Measurements from ENCODE around the gene TMEM60.
"Not testable (repeated sequence)": the region's sequence is repeated elsewhere in the genome, so short reads cannot be mapped to it uniquely, and the experiment has no call there.

TMEM60 gene

DNA sequence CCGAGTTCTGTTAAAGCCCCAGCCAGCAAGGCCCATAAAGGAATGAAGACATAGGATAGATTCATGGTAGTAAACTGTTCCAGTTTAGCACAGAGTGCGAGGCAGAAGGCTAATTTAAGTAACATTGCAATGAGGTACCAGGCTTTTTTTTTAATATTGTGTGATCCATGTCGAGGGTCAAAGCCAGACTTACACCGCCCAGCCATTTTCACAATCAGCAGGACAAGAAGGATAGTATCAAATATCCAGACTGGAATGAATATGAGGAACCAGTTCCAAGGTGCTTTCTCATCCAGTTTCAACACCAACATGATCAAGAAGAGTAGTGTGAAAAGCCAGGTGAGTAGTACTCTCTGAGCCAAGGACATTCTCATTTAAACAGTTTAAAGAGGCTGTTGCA, 4.2 kb downstream of the TMEM60 start:
- Histone ChIP-seq H3K4me3 (replicated peaks; ENCODE audit: low read depth, low read length) (no peak overlapping the region), H3K27me3 (replicated peaks; ENCODE audit: control insufficient read depth, insufficient read depth, low read length) (no peaks in the 10 kb centered on the region), H3K36me3 (ENCODE audit: control insufficient read depth, insufficient read depth, low read length) (no peaks in the 10 kb centered on the region)
- TF ChIP-seq, protein P1, sequence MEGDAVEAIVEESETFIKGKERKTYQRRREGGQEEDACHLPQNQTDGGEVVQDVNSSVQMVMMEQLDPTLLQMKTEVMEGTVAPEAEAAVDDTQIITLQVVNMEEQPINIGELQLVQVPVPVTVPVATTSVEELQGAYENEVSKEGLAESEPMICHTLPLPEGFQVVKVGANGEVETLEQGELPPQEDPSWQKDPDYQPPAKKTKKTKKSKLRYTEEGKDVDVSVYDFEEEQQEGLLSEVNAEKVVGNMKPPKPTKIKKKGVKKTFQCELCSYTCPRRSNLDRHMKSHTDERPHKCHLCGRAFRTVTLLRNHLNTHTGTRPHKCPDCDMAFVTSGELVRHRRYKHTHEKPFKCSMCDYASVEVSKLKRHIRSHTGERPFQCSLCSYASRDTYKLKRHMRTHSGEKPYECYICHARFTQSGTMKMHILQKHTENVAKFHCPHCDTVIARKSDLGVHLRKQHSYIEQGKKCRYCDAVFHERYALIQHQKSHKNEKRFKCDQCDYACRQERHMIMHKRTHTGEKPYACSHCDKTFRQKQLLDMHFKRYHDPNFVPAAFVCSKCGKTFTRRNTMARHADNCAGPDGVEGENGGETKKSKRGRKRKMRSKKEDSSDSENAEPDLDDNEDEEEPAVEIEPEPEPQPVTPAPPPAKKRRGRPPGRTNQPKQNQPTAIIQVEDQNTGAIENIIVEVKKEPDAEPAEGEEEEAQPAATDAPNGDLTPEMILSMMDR (IDR thresholded peaks at IDR 0.05; ENCODE audit: insufficient read depth, low read length, poor library complexity, severe bottlenecking): no peak
- no peak for DNase-seq (ENCODE audit: extremely low read depth, insufficient read length)

DNA sequence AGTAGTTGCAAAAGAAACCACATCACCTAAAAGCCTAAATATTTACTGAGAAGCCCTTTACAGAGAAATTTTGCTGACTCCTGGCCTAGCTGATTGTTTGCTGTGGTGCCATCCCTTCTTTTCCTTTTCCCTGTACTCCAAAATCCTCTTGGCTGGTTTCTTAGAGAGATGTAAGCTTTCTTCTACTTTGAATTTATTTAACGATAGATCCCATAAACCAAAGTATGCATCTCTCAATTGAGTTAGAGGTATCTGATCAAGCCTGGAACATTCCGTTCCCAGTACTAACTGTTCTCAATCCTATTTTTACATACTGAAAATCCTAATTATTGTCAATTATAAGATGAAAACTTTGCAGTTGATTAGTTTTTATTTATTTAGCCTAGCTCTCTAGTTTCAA, 6.3 kb downstream of the TMEM60 start:
- H3K27me3 ChIP-seq (replicated peaks; ENCODE audit: control insufficient read depth, insufficient read depth, low read length): no peaks in the 10 kb centered on the region
- H3K4me3 ChIP-seq (replicated peaks; ENCODE audit: low read depth, low read length): no peak overlapping the region
- DNase-seq (ENCODE audit: extremely low read depth, insufficient read length): no peak
- TF ChIP-seq, protein P1 (IDR thresholded peaks at IDR 0.05; ENCODE audit: insufficient read depth, low read length, poor library complexity, severe bottlenecking): no peak
- no peaks in the 10 kb centered on the region for H3K36me3 ChIP-seq (ENCODE audit: control insufficient read depth, insufficient read depth, low read length)

DNA sequence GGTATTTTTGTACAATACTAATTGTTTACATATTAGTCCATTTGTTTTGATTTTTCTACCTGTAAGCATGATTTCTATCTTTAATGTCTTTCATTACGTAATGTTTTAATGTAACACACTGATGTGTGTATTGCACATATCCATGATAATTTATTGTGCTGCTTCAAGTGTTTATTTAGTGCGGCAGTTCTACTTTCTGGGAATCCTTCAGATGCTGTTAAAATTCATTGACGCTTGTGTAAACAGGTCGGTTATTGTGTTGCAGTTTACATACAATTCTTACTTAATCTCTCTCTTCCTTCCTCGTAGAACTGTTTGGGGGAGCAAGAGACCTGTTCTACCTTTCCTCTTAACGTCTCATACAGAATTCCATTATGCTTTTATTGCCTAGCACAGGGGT, 6.9 kb downstream of the TMEM60 start:
- no peak for DNase-seq (ENCODE audit: extremely low read depth, insufficient read length)
- TF ChIP-seq, protein P1 (IDR thresholded peaks at IDR 0.05; ENCODE audit: insufficient read depth, low read length, poor library complexity, severe bottlenecking): no peak
- Histone ChIP-seq H3K27me3 (replicated peaks; ENCODE audit: control insufficient read depth, insufficient read depth, low read length) (no peaks in the 10 kb centered on the region), H3K4me3 (replicated peaks; ENCODE audit: low read depth, low read length) (no peak overlapping the region), H3K36me3 (ENCODE audit: control insufficient read depth, insufficient read depth, low read length) (no peaks in the 10 kb centered on the region)

DNA sequence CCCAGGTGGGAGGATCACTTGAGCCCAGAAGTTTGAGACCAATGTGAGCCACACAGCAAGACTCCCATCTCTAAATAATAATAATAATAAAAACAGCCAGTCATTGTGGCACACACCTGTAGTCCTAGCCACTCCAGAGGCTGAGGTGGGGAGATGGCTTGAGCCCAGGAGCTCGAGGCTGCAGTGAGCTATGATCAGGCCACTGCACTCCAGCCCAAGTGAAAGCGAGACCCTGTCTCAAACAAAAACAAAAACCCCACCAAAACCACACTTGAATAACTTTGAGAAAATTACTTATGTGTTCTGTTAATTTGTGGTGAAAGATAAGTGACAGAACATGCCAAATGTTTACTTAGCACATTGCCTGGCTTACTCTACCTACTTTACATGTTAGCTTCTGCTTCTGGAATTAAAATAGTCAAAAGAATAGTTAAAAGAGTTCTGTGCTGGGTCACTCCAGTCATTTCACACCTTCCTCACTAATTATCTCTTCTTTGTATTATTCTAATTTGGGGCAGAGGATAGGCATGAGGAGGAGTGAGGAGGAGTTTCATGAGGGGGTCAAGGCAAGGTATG, 9.8 kb downstream of the TMEM60 start:
- peak; percentile 36 for DNase-seq (ENCODE audit: extremely low read depth, insufficient read length)
- no peak overlapping the region for H3K4me3 ChIP-seq (replicated peaks; ENCODE audit: low read depth, low read length)
- TF ChIP-seq, protein P1 (IDR thresholded peaks at IDR 0.05; ENCODE audit: insufficient read depth, low read length, poor library complexity, severe bottlenecking): no peak
- H3K36me3 ChIP-seq (ENCODE audit: control insufficient read depth, insufficient read depth, low read length): no peaks in the 10 kb centered on the region; the same call in 1 of the 2 replicates
- no peaks in the 10 kb centered on the region for H3K27me3 ChIP-seq (replicated peaks; ENCODE audit: control insufficient read depth, insufficient read depth, low read length)

DNA sequence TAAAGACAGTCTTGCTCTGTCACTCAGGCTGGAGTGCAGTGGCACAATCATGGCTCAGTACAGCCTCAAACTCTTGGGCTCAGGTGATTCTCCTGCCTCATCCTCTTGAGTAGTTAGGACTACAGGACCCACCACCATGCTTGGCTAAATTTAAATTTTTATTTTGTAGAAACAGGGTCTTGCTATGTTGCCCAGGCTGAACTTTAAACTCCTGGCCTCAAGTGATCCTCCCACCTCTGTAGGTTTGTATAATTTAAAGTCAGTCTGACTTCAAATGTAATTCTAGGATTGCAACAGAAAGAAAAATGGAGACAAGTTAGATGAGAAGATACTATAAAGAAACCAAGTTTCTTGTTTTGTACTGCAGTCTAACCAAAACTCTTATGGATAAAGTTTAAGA, 11.5 kb downstream of the TMEM60 start:
- TF ChIP-seq, protein P1 (IDR thresholded peaks at IDR 0.05; ENCODE audit: insufficient read depth, low read length, poor library complexity, severe bottlenecking): no peak
- Histone ChIP-seq H3K27me3 (replicated peaks; ENCODE audit: control insufficient read depth, insufficient read depth, low read length) (no peaks in the 10 kb centered on the region), H3K4me3 (replicated peaks; ENCODE audit: low read depth, low read length) (no peak overlapping the region), H3K36me3 (ENCODE audit: control insufficient read depth, insufficient read depth, low read length) (no peaks in the 10 kb centered on the region; the same call in 1 of the 2 replicates)
- no peak for DNase-seq (ENCODE audit: extremely low read depth, insufficient read length)

DNA sequence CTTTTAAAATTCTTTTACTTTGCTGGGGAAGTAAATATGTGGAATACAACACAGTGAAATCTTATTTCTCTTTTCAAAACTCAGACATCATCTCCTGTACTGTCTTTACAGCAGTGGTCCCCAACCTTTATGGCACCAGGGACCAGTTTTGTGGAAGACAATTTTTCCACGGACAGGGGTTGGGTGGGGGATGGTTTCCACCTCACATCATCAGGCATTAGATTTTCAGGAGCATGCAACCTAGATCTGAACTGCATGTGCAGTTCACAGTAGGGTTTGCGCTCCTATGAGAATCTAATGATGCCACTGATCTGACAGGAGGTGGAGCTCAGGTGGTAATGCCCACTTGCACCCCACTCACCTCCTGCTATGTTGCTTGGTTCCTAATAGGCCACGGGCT, 12.2 kb downstream of the TMEM60 start:
- TF ChIP-seq, protein P1 (IDR thresholded peaks at IDR 0.05; ENCODE audit: insufficient read depth, low read length, poor library complexity, severe bottlenecking): no peak
- no peaks in the 10 kb centered on the region for H3K27me3 ChIP-seq (replicated peaks; ENCODE audit: control insufficient read depth, insufficient read depth, low read length)

DNA sequence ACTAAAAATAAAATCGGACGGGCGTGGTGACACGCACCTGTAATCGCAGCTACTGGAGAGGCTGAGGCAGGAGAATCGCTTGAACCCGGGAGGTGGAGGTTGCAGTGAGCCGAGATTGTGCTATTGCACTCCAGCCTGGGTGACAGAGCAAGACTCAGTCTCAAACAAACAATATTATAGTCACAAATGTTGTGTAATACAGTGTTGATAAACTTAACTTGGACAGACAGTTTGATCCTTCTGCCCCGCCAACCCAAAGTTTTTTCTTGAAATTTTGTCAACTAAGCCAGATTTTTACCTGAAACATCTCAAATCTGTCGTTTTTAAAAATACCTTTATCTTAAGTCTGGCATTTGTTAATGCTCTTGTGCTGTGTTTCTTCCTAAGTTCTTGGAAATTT, 13.8 kb downstream of the TMEM60 start:
- not testable (repeated sequence) for H3K36me3 ChIP-seq (ENCODE audit: control insufficient read depth, insufficient read depth, low read length); H3K27me3 ChIP-seq (replicated peaks; ENCODE audit: control insufficient read depth, insufficient read depth, low read length); H3K4me3 ChIP-seq (replicated peaks; ENCODE audit: low read depth, low read length); DNase-seq (ENCODE audit: extremely low read depth, insufficient read length)

More for the DNA sequence above, 12.2 kb downstream of the TMEM60 start:
- no peaks in the 10 kb centered on the region; the same call in 1 of the 2 replicates for H3K36me3 ChIP-seq (ENCODE audit: control insufficient read depth, insufficient read depth, low read length)
- no peak for DNase-seq (ENCODE audit: extremely low read depth, insufficient read length)
- no peak overlapping the region for H3K4me3 ChIP-seq (replicated peaks; ENCODE audit: low read depth, low read length)
